SK-N-SH (cell line): ENCODE results near the gene OPCML. TPM values are rescaled to one million over a fixed set of nuclear protein-coding genes. Genes with fewer than 3 reads are reported as not detected.

Source experiments
- CTCF ChIA-PET: fragments of 300-600, 350-600 bp; formaldehyde crosslinking; extraction: SDS; loops from one replicate; lab custom pipeline; 2021; lab: Yijun Ruan, JAX
- POLR2A ChIA-PET: fragments of 350-600 bp; sonication (Branson Sonifier 250); formaldehyde crosslinking; extraction: SDS; loops from one replicate; lab custom pipeline; 2020; ENCODE audit warnings: antibody characterized with exemption, inconsistent platforms; lab: Yijun Ruan, JAX
- DNase-seq: peaks from one replicate; pipeline ENCODE4 v3.0.0; 2012
- H2AFZ ChIP-seq: fragments of 200-600 bp; sonication (generic); 2 replicates; pipeline ENCODE4 v1.8.1; 2016; ENCODE audit warnings: antibody characterized with exemption, mild to moderate bottlenecking, low read depth
- H3F3A ChIP-seq: fragments of 200-600 bp; sonication (generic); replicated peaks from 2 replicates; pipeline ENCODE3; 2016; ENCODE audit warnings: antibody characterized with exemption, mild to moderate bottlenecking; ENCODE audit not compliant: insufficient read depth
- H3K27ac ChIP-seq, 2 experiments: fragments of 200-500 bp in 1 of 2; fragments of 200-600 bp in 1 of 2; sonication (Bioruptor generic) in 1 of 2; sonication (generic), shearing (Covaris generic) in 1 of 2; 2 replicates each; pipeline versions ENCODE4 v1.5.1 to v1.6.1; 2014 to 2016; ENCODE audit warnings: low read depth in 2 of 2, inconsistent platforms in 1 of 2, low read length in 1 of 2, mild to moderate bottlenecking in 1 of 2, mixed read lengths in 1 of 2
- H3K27me3 ChIP-seq: fragments of 200-600 bp; sonication (generic), shearing (Covaris generic); 2 replicates; pipeline ENCODE4 v1.6.1; 2016; ENCODE audit warnings: mixed run types; ENCODE audit not compliant: insufficient read depth
- H3K36me3 ChIP-seq, 2 experiments: fragments of 200-500 bp in 1 of 2; fragments of 200-600 bp in 1 of 2; sonication (Bioruptor generic) in 1 of 2; sonication (generic) in 1 of 2; replicated peaks in 1 of 2; 2 replicates each; pipeline versions ENCODE3 to v1.5.1; 2014 to 2016; ENCODE audit warnings: low read length in 1 of 2, mild to moderate bottlenecking in 1 of 2; ENCODE audit not compliant: insufficient read depth in 2 of 2, control insufficient read depth in 1 of 2
- H3K4me1 ChIP-seq, 2 experiments: fragments of 200-500 bp in 1 of 2; fragments of 200-600 bp in 1 of 2; sonication (Bioruptor generic) in 1 of 2; sonication (generic), shearing (Covaris generic) in 1 of 2; 2 replicates each; pipeline versions ENCODE4 v1.5.1 to v1.6.1; 2014 to 2016; ENCODE audit warnings: low read depth in 1 of 2, low read length in 1 of 2, mixed run types in 1 of 2; ENCODE audit not compliant: insufficient read depth in 2 of 2, control insufficient read depth in 1 of 2
- H3K4me2 ChIP-seq: fragments of 200-600 bp; sonication (generic), shearing (Covaris generic); 2 replicates; pipeline ENCODE4 v1.6.1; 2017; ENCODE audit warnings: mixed run types
- H3K4me3 ChIP-seq, 2 experiments: fragments of 200-500 bp in 1 of 2; fragments of 200-600 bp in 1 of 2; sonication (Bioruptor generic) in 1 of 2; sonication (generic), shearing (Covaris generic) in 1 of 2; 2 replicates each; pipeline versions ENCODE4 v1.5.1 to v1.8.1; 2014 to 2016; ENCODE audit warnings: low read depth in 2 of 2, inconsistent platforms in 1 of 2, low read length in 1 of 2, mild to moderate bottlenecking in 1 of 2, mixed read lengths in 1 of 2, moderate library complexity in 1 of 2
- H3K79me2 ChIP-seq: fragments of 200-600 bp; sonication (generic); 2 replicates; pipeline ENCODE4 v1.8.1; 2017; ENCODE audit warnings: mild to moderate bottlenecking; ENCODE audit not compliant: insufficient read depth
- H3K9ac ChIP-seq: fragments of 200-600 bp; sonication (generic); 2 replicates; pipeline ENCODE4 v1.6.1; 2017; ENCODE audit warnings: mixed run types
- H3K9me2 ChIP-seq: fragments of 200-600 bp; sonication (generic); 2 replicates; pipeline ENCODE4 v1.6.1; 2017; ENCODE audit warnings: mixed run types
- H3K9me3 ChIP-seq: fragments of 200-600 bp; sonication (generic); 2 replicates; pipeline ENCODE4 v1.6.1; 2017; ENCODE audit warnings: mixed run types, mild to moderate bottlenecking, moderate library complexity
- H4K20me1 ChIP-seq: fragments of 200-600 bp; sonication (generic); 2 replicates; pipeline ENCODE4 v1.6.1; 2017; ENCODE audit warnings: mild to moderate bottlenecking, mixed run types; ENCODE audit not compliant: insufficient read depth
- ELF1 ChIP-seq: IDR thresholded peaks from 2 replicates; pipeline ENCODE4 v1.4.0; 2012
- EZH2phosphoT487 ChIP-seq: fragments of 200-600 bp; sonication (generic); IDR thresholded peaks from 2 replicates; pipeline ENCODE4 v1.6.1; 2017; ENCODE audit warnings: low read depth, mixed run types, mild to moderate bottlenecking, antibody characterized with exemption, moderate library complexity, borderline replicate concordance
- GABPA ChIP-seq: IDR thresholded peaks from 2 replicates; pipeline ENCODE4 v1.4.0; 2012; ENCODE audit warnings: low read depth, mild to moderate bottlenecking
- POLR2AphosphoS5 ChIP-seq: IDR thresholded peaks from 2 replicates; pipeline ENCODE4 v1.6.1; 2012; ENCODE audit warnings: low read depth, low read length
- RAD21 ChIP-seq: IDR thresholded peaks from 2 replicates; pipeline ENCODE4 v1.6.1; 2012; ENCODE audit warnings: mild to moderate bottlenecking, low read length
- RFX5 ChIP-seq: IDR thresholded peaks from 2 replicates; pipeline ENCODE4 v1.6.1; 2012; ENCODE audit warnings: mild to moderate bottlenecking, improper control_type of control experiment, low read length
- WGBS: methylation state at CpG from one replicate; pipeline ENCODE4 v1.1.6; 2017; ENCODE audit warnings: low lambda C conversion rate; 5-methylcytosine and 5-hydroxymethylcytosine counted together
- polyA plus RNA-seq, 3 experiments: library from polyadenylated mRNA; depleted of rRNA; stranded (reverse); fragments of >200 nt; gene quantifications; 2 replicates each; pipeline ENCODE4 v1.2.3, GENCODE V29; 2012
- TF ChIP-seq, protein P1 (sequence below): fragments of 150-350 bp; IDR thresholded peaks from 2 replicates; pipeline ENCODE4 v1.6.1; 2017; ENCODE audit warnings: antibody characterized with exemption, low read length, low read depth, borderline replicate concordance
- TF ChIP-seq, protein P2 (sequence below): IDR thresholded peaks from 2 replicates; pipeline ENCODE4 v1.6.1; 2012; ENCODE audit warnings: mild to moderate bottlenecking, low read depth, low read length, moderate library complexity
- TF ChIP-seq, protein P3 (sequence below): IDR thresholded peaks from 2 replicates; pipeline ENCODE4; 2012
- TF ChIP-seq, protein P4 (sequence below): fragments of 200-600 bp; sonication (generic); IDR thresholded peaks from 2 replicates; pipeline ENCODE4 v1.6.1; 2017; ENCODE audit warnings: antibody characterized with exemption, mild to moderate bottlenecking, moderate library complexity

OPCML gene
- polyA plus RNA-seq, 1 of the 3 experiments (the other 2 are of a cell fraction): not detected

DNA sequence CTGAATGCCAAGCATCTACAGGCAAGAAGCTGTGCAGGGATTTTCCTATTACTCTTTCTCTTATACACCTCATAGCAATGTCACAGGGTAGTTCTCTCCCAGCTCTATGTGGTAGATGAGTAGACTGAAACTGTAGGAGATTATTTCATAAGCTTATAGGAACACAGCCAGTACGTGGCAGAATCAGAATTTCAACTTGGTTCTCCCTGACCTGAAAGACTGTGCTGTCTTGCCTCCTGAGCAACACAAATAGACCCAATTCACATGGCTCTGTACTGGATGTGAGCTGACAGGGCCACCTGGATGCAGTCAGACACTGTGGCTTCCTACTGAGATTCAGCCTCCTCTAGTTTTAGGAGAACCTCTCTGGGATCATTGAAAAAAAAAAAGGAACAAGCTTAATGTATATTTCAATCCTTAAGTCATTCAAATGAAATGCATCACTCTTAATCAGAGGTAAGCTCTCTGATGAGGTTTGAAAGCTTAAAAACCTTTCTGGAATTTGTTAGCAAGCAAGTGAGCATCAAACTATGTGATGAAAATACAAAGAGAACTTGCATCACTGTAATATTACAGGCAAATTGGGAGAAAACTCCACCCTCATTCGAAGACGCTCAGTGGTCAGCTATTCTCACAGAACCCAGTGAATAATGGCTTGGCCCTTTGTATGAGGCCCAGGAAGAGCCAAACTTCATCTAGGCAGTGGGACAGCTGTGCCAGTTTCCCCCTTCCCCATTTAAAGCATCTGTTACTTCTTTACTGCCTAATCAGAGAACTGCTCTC is 1122.5 kb downstream of the OPCML start:
- Histone ChIP-seq H3K4me2 (no peak overlapping the region), H3F3A (no peaks in the 10 kb centered on the region), H2AFZ (no peak overlapping the region), H3K4me1 (no peaks in the 10 kb centered on the region), H3K9ac (no peak overlapping the region), H3K4me3 (no peak overlapping the region), H3K9me3 (no peaks in the 10 kb centered on the region), H3K27ac (no peak overlapping the region), H3K27me3 (no peaks in the 10 kb centered on the region), H3K9me2 (no peaks in the 10 kb centered on the region), H4K20me1 (no peaks in the 10 kb centered on the region), H3K36me3 (no peaks in the 10 kb centered on the region), H3K79me2 (no peaks in the 10 kb centered on the region)
- no peak for DNase-seq
- 50% methylated on average over 3 of the region's 3 CpGs for WGBS
- TF ChIP-seq GABPA: no peak
- TF ChIP-seq, protein P1, sequence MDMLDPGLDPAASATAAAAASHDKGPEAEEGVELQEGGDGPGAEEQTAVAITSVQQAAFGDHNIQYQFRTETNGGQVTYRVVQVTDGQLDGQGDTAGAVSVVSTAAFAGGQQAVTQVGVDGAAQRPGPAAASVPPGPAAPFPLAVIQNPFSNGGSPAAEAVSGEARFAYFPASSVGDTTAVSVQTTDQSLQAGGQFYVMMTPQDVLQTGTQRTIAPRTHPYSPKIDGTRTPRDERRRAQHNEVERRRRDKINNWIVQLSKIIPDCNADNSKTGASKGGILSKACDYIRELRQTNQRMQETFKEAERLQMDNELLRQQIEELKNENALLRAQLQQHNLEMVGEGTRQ: no peak
- TF ChIP-seq ELF1: no peak
- no peak for TF ChIP-seq EZH2phosphoT487
- TF ChIP-seq RFX5: no peak
- TF ChIP-seq, protein P2, sequence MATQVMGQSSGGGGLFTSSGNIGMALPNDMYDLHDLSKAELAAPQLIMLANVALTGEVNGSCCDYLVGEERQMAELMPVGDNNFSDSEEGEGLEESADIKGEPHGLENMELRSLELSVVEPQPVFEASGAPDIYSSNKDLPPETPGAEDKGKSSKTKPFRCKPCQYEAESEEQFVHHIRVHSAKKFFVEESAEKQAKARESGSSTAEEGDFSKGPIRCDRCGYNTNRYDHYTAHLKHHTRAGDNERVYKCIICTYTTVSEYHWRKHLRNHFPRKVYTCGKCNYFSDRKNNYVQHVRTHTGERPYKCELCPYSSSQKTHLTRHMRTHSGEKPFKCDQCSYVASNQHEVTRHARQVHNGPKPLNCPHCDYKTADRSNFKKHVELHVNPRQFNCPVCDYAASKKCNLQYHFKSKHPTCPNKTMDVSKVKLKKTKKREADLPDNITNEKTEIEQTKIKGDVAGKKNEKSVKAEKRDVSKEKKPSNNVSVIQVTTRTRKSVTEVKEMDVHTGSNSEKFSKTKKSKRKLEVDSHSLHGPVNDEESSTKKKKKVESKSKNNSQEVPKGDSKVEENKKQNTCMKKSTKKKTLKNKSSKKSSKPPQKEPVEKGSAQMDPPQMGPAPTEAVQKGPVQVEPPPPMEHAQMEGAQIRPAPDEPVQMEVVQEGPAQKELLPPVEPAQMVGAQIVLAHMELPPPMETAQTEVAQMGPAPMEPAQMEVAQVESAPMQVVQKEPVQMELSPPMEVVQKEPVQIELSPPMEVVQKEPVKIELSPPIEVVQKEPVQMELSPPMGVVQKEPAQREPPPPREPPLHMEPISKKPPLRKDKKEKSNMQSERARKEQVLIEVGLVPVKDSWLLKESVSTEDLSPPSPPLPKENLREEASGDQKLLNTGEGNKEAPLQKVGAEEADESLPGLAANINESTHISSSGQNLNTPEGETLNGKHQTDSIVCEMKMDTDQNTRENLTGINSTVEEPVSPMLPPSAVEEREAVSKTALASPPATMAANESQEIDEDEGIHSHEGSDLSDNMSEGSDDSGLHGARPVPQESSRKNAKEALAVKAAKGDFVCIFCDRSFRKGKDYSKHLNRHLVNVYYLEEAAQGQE: no peak
- TF ChIP-seq POLR2AphosphoS5: no peak
- TF ChIP-seq, protein P3, sequence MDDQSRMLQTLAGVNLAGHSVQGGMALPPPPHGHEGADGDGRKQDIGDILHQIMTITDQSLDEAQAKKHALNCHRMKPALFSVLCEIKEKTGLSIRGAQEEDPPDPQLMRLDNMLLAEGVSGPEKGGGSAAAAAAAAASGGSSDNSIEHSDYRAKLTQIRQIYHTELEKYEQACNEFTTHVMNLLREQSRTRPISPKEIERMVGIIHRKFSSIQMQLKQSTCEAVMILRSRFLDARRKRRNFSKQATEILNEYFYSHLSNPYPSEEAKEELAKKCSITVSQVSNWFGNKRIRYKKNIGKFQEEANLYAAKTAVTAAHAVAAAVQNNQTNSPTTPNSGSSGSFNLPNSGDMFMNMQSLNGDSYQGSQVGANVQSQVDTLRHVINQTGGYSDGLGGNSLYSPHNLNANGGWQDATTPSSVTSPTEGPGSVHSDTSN: no peak
- TF ChIP-seq, protein P4, sequence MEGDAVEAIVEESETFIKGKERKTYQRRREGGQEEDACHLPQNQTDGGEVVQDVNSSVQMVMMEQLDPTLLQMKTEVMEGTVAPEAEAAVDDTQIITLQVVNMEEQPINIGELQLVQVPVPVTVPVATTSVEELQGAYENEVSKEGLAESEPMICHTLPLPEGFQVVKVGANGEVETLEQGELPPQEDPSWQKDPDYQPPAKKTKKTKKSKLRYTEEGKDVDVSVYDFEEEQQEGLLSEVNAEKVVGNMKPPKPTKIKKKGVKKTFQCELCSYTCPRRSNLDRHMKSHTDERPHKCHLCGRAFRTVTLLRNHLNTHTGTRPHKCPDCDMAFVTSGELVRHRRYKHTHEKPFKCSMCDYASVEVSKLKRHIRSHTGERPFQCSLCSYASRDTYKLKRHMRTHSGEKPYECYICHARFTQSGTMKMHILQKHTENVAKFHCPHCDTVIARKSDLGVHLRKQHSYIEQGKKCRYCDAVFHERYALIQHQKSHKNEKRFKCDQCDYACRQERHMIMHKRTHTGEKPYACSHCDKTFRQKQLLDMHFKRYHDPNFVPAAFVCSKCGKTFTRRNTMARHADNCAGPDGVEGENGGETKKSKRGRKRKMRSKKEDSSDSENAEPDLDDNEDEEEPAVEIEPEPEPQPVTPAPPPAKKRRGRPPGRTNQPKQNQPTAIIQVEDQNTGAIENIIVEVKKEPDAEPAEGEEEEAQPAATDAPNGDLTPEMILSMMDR: no peak
- TF ChIP-seq RAD21: no peak
- POLR2A ChIA-PET: no interaction called here
- CTCF ChIA-PET: interaction anchor here (1.4 kb wide), 1 partner anchor 290 kb away, joined by 3 read pairs; no protein-coding TSS in a partner anchor
